HepG2 (cell line): Measurements from ENCODE around the gene MAN1A1. TPM values are rescaled to one million over a fixed set of nuclear protein-coding genes. Genes with fewer than 3 reads are reported as not detected.

Experiments used
- ATF6 ChIP-seq: sonication (generic); formaldehyde crosslinking; conservative IDR thresholded peaks from 2 replicates; pipeline ENCODE4 v1.4.0; 2020; ENCODE audit warnings: missing genetic modification reagents
- CENPBD1 ChIP-seq: sonication (generic); formaldehyde crosslinking; IDR thresholded peaks from 2 replicates; pipeline ENCODE4 v1.8.0; 2022; ENCODE audit warnings: missing genetic modification reagents, low read depth, mild to moderate bottlenecking, borderline replicate concordance
- DPF2 ChIP-seq: sonication (generic); formaldehyde crosslinking; IDR thresholded peaks from 2 replicates; pipeline ENCODE4 v1.4.0; 2020; ENCODE audit warnings: mild to moderate bottlenecking, low read depth, missing genetic modification reagents, borderline replicate concordance
- FOXA3 ChIP-seq: IDR thresholded peaks from 2 replicates; pipeline ENCODE4 v1.6.1; 2016; ENCODE audit warnings: missing genetic modification reagents, missing compliant biosample characterization
- HMG20B ChIP-seq: conservative IDR thresholded peaks from 2 replicates; pipeline ENCODE4 v1.6.1; 2016; ENCODE audit warnings: missing genetic modification reagents, missing compliant biosample characterization
- MED8 ChIP-seq: sonication (generic); formaldehyde crosslinking; IDR thresholded peaks from 2 replicates; pipeline ENCODE4 v1.8.1; 2023; ENCODE audit warnings: mild to moderate bottlenecking, missing genetic modification reagents; ENCODE audit not compliant: insufficient replicate concordance
- NFATC3 ChIP-seq: sonication (generic); formaldehyde crosslinking; IDR thresholded peaks from 2 replicates; pipeline ENCODE4 v1.5.1; 2020; ENCODE audit warnings: mild to moderate bottlenecking, missing genetic modification reagents
- NFE2 ChIP-seq: sonication (generic); formaldehyde crosslinking; IDR thresholded peaks from 2 replicates; pipeline ENCODE4 v1.4.0; 2020; ENCODE audit warnings: missing genetic modification reagents
- NFYC ChIP-seq: IDR thresholded peaks from 2 replicates; pipeline ENCODE4 v1.6.1; 2016; ENCODE audit warnings: missing genetic modification reagents, missing compliant biosample characterization
- NONO ChIP-seq, 2 experiments: fragments of 450-650 bp in 1 of 2; sonication (generic) in 1 of 2; formaldehyde crosslinking in 1 of 2; IDR thresholded peaks in 1 of 2; conservative IDR thresholded peaks in 1 of 2; 2 replicates each; pipeline versions ENCODE4 v1.6.1 to v1.8.0; 2017 to 2022; ENCODE audit warnings: mild to moderate bottlenecking in 1 of 2, missing genetic modification reagents in 1 of 2, moderate library complexity in 1 of 2
- SALL2 ChIP-seq: sonication (generic); formaldehyde crosslinking; IDR thresholded peaks from 2 replicates; pipeline ENCODE4 v1.8.1; 2023; ENCODE audit warnings: mild to moderate bottlenecking, missing genetic modification reagents, inconsistent platforms
- SAP130 ChIP-seq: IDR thresholded peaks from 2 replicates; pipeline ENCODE4 v1.6.1; 2016; ENCODE audit warnings: low read depth
- SNAPC2 ChIP-seq: sonication (generic); formaldehyde crosslinking; IDR thresholded peaks from 2 replicates; pipeline ENCODE4 v1.8.1; 2022; ENCODE audit warnings: mild to moderate bottlenecking, missing genetic modification reagents
- TBX3 ChIP-seq: fragments of 450-650 bp; IDR thresholded peaks from 2 replicates; pipeline ENCODE4 v1.6.1; 2017; ENCODE audit warnings: antibody characterized with exemption, mild to moderate bottlenecking, inconsistent platforms, borderline replicate concordance
- TCF7L2 ChIP-seq: IDR thresholded peaks from 2 replicates; pipeline ENCODE4 v1.6.1; 2011; ENCODE audit warnings: mild to moderate bottlenecking, low read depth, low read length, moderate library complexity
- TGIF2 ChIP-seq: IDR thresholded peaks from 2 replicates; pipeline ENCODE4 v1.6.1; 2016; ENCODE audit warnings: control low read depth, missing compliant biosample characterization
- TOPORS ChIP-seq: sonication (generic); formaldehyde crosslinking; IDR thresholded peaks from 2 replicates; pipeline ENCODE4 v1.8.0; 2023; ENCODE audit warnings: mild to moderate bottlenecking, missing genetic modification reagents
- ZNF230 ChIP-seq: sonication (generic); formaldehyde crosslinking; IDR thresholded peaks from 2 replicates; pipeline ENCODE4 v1.4.0; 2020; ENCODE audit warnings: mild to moderate bottlenecking, missing genetic modification reagents
- ZNF253 ChIP-seq: sonication (generic); formaldehyde crosslinking; IDR thresholded peaks from 2 replicates; pipeline ENCODE4 v1.8.0; 2022; ENCODE audit warnings: mild to moderate bottlenecking, missing genetic modification reagents, borderline replicate concordance
- ZNF33A ChIP-seq: sonication (generic); formaldehyde crosslinking; IDR thresholded peaks from 2 replicates; pipeline ENCODE4 v1.5.1; 2020; ENCODE audit warnings: missing genetic modification reagents, mild to moderate bottlenecking, moderate library complexity, borderline replicate concordance
- ZNF460 ChIP-seq: sonication (generic); formaldehyde crosslinking; IDR thresholded peaks from 2 replicates; pipeline ENCODE4 v1.5.1; 2020; ENCODE audit warnings: missing genetic modification reagents, mild to moderate bottlenecking, borderline replicate concordance
- ZNF496 ChIP-seq: sonication (generic); formaldehyde crosslinking; IDR thresholded peaks from 2 replicates; pipeline ENCODE4 v1.8.1; 2023; ENCODE audit warnings: mild to moderate bottlenecking, moderate library complexity, missing genetic modification reagents; ENCODE audit not compliant: insufficient replicate concordance
- ZNF782 ChIP-seq: sonication (generic); formaldehyde crosslinking; IDR thresholded peaks from 2 replicates; pipeline ENCODE4 v1.4.0; 2020; ENCODE audit warnings: missing genetic modification reagents, mild to moderate bottlenecking, borderline replicate concordance
- polyA plus RNA-seq, 8 experiments: library from polyadenylated mRNA; depleted of rRNA in 3 of 8; stranded (reverse) in 7 of 8; unstranded in 1 of 8; fragments of >200 nt; fragmentation: Illumina TruSeq in 4 of 8; extraction: Trizol in 4 of 8; gene quantifications; 2 replicates each; pipeline versions ENCODE4 v1.2.1 to v1.2.3, GENCODE V29; 2011 to 2016; ENCODE audit warnings: low read depth in 4 of 8, missing spikeins in 1 of 8, mixed read lengths in 1 of 8; ENCODE audit not compliant: insufficient read depth in 1 of 8
- total RNA-seq, 5 experiments: library from RNA; depleted of rRNA; stranded (reverse); fragments of >200 nt; fragmentation: Illumina TruSeq; extraction: Trizol; gene quantifications; 2 replicates each; pipeline ENCODE4 v1.2.3, GENCODE V29; 2016; ENCODE audit warnings: low read depth in 1 of 5
- TF ChIP-seq, protein P1 (sequence below): sonication (generic); formaldehyde crosslinking; IDR thresholded peaks from 2 replicates; pipeline ENCODE4 v1.5.0; 2020; ENCODE audit warnings: mild to moderate bottlenecking, missing genetic modification reagents
- TF ChIP-seq, protein P2 (sequence below): sonication (generic); formaldehyde crosslinking; IDR thresholded peaks from 2 replicates; pipeline ENCODE4 v1.4.0; 2020; ENCODE audit warnings: mild to moderate bottlenecking, missing genetic modification reagents

Gene MAN1A1
- total and polyA plus RNA-seq, 2 of the 13 experiments (the other 11 are each of a cell fraction or from before 2014, with no cell fraction given): 156 to 236 TPM

GRCh38 chr6:119349361-119350201 is at the start of gene MAN1A1 (continued):
- TF ChIP-seq ZNF230 (CRISPR knock-in tag) (no peak; the same call in none of the 2 replicates), TOPORS (CRISPR knock-in tag) (peak; percentile 96), NFE2 (CRISPR knock-in tag) (no peak), NONO (IDR thresholded peaks at IDR 0.05) (no peak), NONO (CRISPR knock-in tag; conservative IDR thresholded peaks at IDR 0.05) (peak; percentile 99), TCF7L2 (no peak), NFATC3 (CRISPR knock-in tag) (0 out of 2 replicates have a peak, but pooled peaks have one; percentile 29), CENPBD1 (CRISPR knock-in tag) (no peak; the same call in 1 of the 2 replicates), TGIF2 (peak; percentile 91), NFYC (CRISPR knock-in tag) (peak; percentile 88), HMG20B (CRISPR knock-in tag) (no peak; the same call in none of the 2 replicates), FOXA3 (CRISPR knock-in tag) (peak; percentile 76), MED8 (CRISPR knock-in tag) (peak; percentile 75), ZNF253 (CRISPR knock-in tag) (no peak), TBX3 (peak; percentile 27; the same call in 1 of the 2 replicates), SAP130 (CRISPR knock-in tag) (peak; percentile 97), SALL2 (CRISPR knock-in tag) (peak; percentile 72; the same call in 1 of the 2 replicates), ZNF33A (CRISPR knock-in tag) (0 out of 2 replicates have a peak, but pooled peaks have one; percentile 6), SNAPC2 (CRISPR knock-in tag) (peak; percentile 96), ATF6 (CRISPR knock-in tag) (peak; percentile 90), ZNF782 (no peak), DPF2 (CRISPR knock-in tag) (no peak), ZNF496 (no peak), ZNF460 (CRISPR knock-in tag) (no peak)
- TF ChIP-seq, protein P1, sequence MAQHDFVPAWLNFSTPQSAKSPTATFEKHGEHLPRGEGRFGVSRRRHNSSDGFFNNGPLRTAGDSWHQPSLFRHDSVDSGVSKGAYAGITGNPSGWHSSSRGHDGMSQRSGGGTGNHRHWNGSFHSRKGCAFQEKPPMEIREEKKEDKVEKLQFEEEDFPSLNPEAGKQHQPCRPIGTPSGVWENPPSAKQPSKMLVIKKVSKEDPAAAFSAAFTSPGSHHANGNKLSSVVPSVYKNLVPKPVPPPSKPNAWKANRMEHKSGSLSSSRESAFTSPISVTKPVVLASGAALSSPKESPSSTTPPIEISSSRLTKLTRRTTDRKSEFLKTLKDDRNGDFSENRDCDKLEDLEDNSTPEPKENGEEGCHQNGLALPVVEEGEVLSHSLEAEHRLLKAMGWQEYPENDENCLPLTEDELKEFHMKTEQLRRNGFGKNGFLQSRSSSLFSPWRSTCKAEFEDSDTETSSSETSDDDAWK: no peak
- TF ChIP-seq, protein P2, sequence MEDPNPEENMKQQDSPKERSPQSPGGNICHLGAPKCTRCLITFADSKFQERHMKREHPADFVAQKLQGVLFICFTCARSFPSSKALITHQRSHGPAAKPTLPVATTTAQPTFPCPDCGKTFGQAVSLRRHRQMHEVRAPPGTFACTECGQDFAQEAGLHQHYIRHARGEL (CRISPR knock-in tag): 0 out of 2 replicates have a peak, but pooled peaks have one; percentile 88
